LHCN-M2 (cell line): ENCODE measurements around the gene EOGT. TPM values are rescaled to one million over a fixed set of nuclear protein-coding genes. Genes with fewer than 3 reads are reported as not detected.

Experiments
- DNase-seq: peaks from one replicate; pipeline ENCODE4 v3.0.0-alpha.2; 2012; ENCODE audit warnings: low read depth
- polyA plus RNA-seq: library from polyadenylated mRNA; unstranded; fragments of >200 nt; gene quantifications from one replicate; pipeline ENCODE4 v1.2.1, GENCODE V29; 2012; ENCODE audit warnings: missing spikeins
- total RNA-seq: library from RNA; depleted of rRNA; stranded (reverse); fragments of >200 nt; gene quantifications from 2 replicates; pipeline ENCODE4 v1.2.3, GENCODE V29; 2014; rRNA removed

EOGT gene
- total RNA-seq: 51.0 and 58.0 TPM in 2 replicates
- 14.7 TPM for polyA plus RNA-seq

DNA sequence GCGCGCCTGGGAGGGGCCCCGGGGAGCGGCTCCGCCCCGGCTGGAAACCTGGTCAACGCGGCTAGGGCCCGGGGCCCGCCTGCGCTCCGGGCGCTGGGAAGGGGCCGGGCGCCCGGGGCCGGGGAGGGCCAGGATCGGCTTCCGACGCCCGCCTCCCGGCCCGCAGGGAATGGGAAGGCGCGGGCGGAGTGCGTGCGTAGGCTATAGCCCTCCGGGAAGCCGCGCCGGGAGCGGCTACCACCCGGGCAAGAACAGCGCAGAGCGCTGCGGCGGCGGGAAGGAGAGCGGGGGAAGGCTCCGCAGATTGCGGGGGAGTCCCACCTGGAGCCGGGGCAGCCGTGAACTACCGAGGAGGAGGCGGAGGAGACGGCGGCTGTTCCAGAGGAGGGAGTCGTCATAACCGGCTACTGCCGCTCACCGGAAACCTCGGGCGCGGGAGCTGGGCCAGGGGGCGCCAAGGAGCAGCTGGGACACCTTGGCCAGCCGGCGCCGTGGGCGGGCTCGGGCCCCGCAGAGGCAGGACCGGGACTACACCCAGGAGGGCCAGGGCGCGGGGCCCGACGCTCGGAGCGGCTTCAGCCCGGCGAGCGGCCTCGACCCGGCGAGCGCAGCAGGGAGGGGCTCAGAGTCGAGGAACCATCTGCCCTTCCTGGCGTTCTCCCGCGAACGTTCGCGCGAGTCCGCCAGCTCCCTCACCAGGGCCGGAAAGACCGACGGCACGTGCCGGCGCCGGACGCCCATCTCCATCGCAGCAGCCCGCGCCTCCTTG is at the start of gene EOGT:
Gene EOGT, minus strand, starts transcription at position 432 of the 769 bp plus-strand sequence. CDS start 3,838 bp downstream, outside the sequence.
- DNase-seq: peak; percentile 85

DNA sequence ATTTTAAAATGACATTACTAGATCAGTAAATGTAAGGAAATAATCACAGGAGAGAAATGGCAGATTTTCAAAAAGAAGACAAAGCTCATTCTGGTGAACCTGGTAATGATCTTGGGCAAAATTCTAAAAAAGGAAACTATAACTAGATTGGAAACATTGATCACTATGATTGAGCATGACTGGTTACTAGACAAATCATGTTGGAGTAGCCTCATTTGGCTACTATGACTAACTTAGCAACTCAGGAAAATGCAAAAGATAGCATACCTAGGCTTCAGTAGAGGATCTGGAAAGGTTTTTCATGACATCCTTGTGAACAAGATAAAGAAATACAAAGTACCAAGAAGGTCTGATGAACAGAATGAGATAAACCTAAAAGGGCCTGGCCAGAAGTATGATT is 46.2 kb upstream of the EOGT start:
- no peak for DNase-seq

DNA sequence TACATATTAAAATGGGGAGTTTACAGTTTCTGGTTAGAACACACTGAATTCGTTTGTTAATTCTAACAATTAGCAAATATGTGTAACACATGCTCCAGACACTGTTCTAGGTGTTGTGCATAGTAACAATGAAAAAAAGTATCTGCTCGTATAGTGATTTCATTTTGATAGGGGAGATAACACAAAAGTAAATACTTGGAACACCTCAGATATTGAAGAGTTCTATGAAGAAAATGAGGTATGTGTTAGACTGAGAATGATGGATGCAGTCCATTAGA is 45.4 kb upstream of the EOGT start:
- DNase-seq: no peak

DNA sequence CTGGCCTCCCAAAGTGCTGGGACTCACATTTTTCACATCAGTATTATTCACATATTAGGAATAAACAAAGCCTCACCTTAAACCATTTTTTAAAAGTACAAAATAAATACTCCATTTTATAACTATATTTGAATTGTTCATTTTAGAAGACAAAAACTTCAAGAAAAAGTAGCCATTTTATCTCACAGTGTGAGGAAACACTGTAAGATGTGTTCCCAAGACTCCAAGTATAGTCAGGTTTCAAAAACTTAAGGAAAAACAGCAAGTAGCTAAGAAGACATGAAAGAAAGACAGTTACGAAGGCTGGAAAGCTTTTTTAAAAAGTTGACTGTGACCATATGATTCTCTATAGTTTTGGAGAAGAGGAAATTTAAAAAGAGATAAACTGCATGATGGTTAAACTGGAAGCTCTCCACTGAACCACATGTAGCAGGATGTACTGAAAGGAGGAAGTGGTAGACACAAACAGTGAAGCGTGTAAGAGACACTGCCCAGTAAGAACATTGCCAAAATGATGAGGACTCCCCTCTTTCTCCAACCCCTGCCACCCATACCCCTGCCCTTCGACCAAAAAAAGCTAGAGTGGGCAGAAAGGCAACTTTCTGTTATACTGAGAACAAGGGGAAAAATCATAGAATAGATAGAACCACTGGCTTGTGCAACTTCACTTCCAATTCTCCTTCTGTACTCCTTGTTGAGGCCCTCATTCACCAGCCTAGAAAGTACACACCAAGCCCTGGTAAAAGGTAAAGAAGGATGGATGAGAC is 44.9 kb upstream of the EOGT start:
- DNase-seq: no peak

DNA sequence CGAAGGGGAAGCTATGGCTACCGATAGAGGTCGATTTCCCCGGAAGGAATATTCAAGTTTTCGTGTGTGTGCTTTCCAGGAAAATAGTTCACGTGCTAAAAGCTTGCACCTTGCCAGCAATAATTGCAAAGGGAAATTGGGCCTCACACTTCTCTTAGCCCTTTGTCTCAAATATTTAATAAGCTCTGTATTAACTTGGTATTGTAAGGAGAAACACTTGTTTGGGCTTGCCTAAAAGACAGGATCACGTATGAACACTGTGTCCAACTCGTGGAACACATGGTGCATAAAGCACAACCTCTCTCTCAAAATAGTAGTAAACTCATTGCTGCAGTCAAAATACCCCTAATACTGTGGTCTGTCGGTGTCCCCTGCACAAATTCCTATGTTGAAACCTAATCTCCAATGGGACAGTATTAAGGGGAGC is 39.0 kb upstream of the EOGT start:
- no peak for DNase-seq

DNA sequence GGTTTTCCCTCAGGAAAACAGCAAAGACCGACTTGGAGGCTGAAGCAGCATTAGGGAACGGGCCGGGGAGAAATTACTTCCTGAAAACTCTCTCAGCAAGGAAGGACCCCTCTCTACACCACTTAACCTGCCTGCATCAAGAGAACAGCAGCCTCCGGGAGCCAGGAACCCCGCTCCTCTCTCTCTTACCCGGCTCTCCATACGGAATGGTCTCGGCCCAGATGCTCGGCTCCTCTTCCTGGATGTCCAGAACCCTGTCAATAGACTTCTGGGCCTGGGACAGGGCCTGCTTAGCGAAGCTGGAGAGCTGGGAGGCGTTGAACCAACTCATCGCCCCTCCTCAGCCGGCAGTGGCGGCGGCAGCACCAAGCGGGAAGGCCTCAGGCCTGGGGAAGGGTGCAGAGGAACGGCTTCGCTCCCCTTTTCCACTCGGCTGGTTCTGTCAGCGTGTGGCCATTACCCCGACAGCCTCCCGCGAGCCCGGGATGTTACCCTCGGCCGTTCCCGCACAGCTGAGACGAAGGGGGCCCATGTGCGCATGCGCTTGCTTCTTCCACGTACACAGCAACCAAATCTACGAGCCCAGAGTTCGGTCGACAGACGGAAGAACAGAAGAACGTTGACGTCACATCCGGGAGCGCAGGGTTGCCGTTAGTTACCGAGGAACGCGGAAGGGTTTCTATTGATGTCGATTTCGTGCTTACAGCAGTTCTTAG is 38.4 kb upstream of the EOGT start, which contains the start of gene TMF1:
Gene TMF1, minus strand, starts transcription at position 578 of the 716 bp plus-strand sequence. Its CDS starts 247 bp downstream, at position 331.
- peak; percentile 98 for DNase-seq

DNA sequence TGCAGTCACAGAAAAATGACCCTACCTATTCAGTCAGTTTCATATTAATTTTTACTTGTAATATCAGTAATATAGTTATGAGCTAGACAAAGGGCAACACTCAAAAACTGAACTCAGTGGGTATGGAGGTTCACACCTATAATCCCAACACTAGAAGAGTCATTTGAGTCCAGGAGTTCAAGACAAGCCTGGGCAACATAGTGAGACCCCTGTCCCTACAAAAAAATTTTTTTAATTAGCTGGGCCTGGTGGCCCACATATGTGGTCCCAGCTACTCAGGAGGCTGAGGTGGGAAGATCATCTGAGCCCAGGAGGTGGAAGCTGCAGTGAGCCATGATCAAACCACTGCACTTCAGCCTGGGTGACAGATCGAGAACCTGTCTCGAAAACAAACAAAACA is 35.5 kb upstream of the EOGT start:
- DNase-seq: no peak

DNA sequence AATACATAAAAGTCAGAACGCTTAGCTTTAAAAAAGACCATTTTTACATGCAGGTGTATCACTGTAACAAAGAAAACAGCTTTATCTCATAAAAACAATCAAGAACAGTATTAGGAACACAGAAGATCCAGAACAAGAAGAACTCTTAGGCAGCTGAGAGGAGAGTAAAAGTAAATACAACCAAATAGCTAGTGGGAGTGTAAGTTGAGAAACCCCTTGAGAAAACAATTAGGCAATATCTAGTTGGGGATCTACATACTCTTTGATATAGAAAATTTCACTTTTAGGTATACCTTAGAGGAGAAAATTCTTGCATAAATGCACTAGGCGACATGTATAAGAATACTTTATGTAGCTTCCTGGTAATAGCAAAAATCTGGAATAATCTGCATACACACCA is 31.1 kb upstream of the EOGT start:
- DNase-seq: no peak

DNA sequence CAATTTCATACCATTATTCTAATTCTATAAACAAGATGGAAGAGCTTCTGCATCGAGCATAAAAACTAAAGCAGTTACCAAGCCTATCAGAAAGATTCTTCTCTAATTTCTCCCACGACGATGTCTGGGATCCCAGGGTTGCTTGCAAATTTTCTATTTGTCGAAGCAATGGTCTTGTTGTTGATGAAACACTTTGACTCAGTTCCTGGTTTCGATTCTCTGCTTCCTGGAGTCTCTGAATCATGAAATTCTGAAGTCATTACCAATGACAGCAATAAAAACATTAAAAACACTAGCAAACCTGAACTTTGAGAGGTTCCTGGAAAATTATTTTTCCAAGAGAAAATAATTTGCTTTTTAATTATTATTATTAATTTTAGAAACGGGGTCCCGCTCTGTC is 20.0 kb upstream of the EOGT start:
- DNase-seq: peak; percentile 42

DNA sequence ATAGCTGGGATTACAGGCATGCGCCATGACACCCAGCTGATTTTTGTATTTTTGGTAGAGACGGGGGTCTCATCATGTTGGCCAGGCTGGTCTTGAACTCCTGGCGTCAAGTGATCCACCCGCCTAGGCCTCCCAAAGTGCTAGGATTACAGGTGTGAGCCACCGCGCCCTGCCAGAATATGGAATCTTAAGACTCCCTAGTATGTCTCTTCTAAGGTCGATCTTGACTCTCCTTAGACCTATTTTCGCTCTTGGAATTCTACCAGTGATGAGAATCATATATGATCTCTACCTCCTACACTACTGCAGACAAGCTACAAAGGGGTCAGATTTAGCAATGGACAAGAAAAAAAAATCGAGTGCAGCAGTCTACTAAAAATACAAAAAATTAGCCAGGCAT is 19.3 kb upstream of the EOGT start:
- DNase-seq: no peak

DNA sequence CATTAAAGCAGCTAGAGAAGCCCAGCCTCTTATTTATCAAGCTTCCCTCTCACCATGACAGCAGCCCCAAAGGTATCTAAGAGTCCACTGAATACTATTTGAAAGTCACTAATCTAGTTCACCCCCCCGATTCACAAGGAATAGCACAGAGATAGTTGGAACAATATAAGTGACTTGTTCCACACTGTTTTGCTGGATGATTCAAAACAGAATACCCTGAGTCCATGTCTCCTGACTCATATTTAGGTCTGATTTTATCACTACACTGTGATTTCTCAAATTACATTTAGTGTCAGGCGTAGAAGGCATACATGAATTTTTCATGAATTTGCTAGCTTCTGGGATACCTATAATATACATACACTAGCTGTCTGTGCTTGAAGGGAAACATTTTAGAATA is 18.7 kb upstream of the EOGT start:
- peak; percentile 34 for DNase-seq

DNA sequence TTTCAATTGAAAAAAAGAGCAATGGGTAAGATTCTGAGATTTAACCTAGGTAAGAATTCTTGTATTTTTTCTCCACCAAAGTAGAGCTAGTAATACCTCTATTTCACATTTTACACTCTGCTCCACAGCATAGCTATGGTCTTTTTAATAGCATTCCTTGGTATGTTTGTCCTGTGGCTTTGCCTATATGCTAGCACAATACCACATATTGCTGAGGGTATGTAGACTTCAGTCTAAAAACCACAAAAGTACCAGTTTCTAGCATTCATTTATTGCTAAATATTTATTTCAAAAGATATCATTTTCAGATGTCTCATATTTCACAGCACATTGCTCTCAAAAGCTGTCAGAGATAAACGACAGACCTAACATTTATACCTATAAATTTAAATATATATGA is 18.2 kb upstream of the EOGT start:
- DNase-seq: peak; percentile 16

DNA sequence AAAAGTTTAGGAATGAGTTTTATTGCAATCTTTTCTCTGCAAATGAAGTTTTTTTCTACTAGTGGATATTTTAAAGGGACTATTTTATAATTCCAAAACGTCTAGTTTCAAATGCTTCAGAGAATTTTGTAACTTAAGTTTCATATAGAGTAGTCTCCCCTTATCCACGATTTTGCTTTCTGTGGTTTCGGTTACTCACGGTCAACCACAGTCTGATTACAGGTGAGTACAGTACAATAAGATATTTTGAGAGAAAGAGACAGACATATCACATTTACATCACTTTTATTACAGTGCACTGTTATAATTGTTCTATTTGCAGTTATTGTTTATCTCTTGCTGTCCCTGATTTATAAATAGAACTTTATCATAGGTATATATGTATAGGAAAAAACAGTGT is 7.4 kb upstream of the EOGT start:
- DNase-seq: no peak

DNA sequence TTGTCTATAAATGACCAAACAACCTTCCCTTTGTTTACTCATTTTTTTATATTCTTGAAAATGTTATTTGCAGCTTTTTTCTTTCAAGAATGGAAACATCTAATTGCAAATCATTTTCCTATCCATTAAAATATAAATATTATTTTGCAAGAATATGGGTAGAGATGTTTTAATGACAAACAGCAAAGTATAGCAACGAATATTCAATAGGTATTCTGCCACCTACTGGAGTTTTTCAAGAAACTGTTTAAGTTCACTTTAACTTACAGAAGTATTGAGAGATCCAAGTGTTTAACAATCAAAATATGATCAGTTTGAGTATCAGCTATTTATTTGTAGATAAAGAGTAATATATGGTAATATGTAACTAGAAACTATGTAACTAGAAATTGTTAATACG is 6.9 kb upstream of the EOGT start:
- DNase-seq: no peak

DNA sequence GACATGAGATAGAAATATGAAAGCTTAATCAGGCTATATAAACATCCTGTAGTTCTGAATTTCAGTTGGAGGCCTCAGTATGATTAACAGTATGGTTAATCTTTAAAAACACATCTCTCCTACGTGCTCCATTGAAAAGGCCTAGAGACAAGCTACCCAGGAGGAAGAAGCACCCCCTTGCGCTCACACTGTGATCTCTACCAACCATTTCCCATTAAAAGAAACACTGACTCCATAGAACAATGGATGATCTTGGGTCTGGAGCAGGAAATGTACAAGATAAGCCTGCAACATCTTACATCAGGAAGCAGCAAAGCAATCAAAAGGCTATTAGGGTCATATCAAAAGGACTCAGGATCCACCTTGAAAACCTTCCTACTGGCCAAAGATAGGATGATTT is 3.4 kb upstream of the EOGT start:
- DNase-seq: no peak

DNA sequence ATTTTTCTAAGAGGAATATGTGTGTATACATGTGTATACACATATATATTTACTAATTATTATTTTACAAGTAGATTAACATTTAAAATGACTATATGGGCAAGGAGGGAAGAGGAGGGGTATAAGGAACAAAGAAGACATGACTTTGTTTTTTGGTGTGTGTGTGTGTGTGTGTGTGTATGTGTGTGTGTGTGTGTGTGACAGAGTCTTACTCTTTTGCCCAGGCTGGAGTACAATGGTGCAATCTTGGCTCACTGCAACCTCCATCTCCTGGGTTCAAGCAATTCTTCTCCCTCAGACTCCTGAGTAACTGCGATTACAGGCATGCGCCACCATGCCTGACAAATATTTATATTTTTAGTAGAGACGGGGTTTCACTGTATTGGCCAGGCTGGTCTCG is 2.6 kb upstream of the EOGT start:
- DNase-seq: no peak

DNA sequence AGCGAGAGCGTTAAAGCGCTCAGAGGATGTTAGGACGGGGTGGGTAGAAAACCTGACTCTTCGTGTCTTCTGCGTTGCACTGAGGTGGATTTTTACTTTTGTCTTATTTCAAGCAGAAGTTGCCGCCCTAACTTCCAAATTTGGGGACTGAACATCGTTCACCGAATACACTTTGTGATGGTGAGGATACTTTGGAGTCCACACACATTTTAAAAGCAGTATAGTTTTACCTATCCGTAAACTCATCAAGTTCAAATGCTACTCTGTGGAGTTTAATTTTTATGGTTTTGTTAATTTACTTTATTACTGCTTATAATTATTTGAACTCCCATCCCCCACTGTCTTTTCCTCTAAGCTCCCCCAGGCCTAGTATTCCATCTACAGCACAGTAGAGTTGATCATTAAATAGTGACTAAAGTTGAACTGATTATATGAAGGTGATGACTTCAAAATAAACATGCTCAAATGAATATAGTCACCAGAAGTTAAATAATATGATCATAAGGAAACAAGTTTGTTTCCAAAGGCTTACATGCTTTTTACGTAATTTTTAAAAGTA is 617 bp upstream of the EOGT start:
- DNase-seq: no peak

DNA sequence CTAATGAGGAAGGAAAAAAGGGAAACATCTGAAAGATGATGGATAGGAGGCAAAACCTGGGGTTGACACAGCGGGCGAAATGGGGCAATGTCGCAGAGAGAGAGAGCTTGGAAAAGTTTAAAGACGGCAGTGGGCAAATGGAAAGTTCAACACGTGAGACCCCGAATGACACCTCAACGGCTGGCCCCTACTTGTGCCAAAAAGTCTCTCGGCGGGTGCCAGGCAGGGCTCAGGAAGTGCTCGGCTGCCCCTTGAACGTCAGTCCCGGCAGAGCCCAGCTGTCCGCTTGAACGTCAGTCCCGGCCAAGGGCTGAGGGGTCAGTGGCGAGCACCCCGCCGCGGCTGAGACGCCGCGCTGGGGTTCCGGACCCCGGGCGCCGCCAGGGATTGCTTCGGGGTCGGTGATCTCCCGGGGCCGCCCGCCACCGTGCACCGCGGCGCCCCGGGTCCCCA is 658 bp downstream of the EOGT start:
- peak; percentile 70 for DNase-seq

DNA sequence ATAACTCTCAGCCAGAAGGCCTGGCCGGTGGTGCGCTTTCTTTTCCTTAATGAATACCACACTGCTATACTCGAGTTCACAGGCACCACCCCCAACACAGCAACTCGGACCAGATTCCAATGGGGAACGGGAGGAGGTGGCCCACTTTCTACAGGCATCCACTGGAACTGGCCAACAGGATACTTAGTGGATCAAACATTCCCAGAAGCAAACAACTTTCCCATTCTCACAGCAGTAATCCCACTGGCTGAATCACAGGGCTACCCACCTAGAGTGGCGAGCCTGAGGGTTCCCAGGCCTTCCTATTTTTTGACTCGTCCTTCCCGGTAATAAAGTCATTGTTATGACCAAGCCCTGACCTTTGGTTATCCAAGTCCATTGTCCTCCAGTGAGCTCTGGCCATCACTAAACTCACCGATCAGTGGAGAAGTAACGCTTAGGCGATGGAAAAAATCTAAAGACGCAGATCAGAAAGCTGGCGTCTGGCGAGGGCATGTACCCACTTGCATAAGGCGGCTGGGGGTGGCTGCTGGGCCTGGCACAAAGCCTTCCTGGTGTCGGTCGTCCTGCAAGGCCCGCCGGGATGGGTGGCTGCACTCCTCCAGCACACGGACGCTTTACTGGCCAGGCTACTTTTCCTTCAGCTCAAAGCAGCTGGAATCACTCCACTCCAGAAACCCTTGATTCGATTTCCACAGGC is 1.2 kb downstream of the EOGT start:
- peak; percentile 44 for DNase-seq

DNA sequence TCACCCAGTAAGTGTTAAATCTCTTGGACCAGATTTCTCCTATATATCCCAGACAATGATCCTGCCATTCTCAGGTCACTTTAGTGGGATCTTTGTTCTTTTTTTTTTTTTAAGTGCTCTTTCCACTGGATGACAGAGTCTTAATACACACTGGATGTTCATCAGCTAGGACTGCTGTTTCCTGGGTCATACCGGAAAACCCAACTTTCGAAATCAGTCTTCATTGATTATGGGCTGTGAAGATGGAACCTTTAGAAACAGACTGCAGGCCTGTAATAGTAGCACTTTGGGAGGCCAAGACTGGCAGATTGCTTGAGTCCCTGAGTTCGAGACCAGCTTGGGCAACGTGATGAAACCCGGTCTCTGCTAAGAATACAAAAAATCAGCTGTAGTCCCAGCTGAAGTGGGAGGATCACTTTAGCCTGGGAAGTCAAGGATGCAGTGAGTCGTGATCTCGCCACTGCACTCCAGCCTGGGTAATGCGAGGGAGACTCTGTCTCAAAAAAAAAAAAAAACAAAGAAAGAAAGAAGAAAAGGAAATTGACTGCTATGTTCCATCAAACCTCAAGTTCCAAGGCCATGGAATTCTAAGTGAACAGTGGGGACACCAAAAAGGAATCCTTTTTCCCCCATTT is 2.3 kb downstream of the EOGT start:
- no peak for DNase-seq
